Measurements from ENCODE around the gene TRAF2.

DNA sequence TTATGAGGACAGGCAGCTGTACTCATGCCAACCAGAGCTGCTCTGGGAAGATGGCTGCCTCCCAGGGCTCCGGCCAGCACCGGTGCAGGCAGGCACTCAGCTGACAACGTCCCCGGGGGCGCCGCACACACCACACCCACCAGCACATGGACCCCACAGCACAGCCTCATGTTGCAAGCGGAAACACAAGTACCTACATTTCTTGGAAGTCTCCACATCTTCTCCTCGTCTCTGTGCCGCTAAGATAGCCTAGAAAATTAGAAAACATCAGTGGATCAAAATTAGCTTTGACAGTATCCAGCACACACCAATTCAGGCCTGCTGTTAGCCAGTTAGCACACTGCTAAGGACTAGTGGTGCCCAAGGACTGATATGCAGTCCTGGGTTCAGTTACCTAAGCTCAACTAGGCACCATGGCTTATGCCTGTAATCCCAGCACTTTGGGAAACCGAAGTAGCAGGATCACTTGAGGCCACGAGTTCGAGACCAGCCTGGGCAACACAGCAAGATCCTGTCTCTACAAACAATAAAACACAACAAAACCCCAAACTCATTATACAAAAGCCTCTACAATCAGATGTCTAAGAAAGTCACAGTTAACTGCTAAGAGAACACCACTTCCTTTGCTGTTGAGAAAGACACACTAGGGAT, 22.6 kb upstream of the TRAF2 start:
- TF ChIP-seq, protein P1, sequence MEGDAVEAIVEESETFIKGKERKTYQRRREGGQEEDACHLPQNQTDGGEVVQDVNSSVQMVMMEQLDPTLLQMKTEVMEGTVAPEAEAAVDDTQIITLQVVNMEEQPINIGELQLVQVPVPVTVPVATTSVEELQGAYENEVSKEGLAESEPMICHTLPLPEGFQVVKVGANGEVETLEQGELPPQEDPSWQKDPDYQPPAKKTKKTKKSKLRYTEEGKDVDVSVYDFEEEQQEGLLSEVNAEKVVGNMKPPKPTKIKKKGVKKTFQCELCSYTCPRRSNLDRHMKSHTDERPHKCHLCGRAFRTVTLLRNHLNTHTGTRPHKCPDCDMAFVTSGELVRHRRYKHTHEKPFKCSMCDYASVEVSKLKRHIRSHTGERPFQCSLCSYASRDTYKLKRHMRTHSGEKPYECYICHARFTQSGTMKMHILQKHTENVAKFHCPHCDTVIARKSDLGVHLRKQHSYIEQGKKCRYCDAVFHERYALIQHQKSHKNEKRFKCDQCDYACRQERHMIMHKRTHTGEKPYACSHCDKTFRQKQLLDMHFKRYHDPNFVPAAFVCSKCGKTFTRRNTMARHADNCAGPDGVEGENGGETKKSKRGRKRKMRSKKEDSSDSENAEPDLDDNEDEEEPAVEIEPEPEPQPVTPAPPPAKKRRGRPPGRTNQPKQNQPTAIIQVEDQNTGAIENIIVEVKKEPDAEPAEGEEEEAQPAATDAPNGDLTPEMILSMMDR (IDR thresholded peaks at IDR 0.05; ENCODE audit: insufficient read depth, low read depth, low read length), result no peak
- TF ChIP-seq EZH2 (IDR thresholded peaks at IDR 0.05; ENCODE audit: insufficient read depth, low read length), result no peak

Data from astrocyte (in vitro differentiated cells and primary cell).